ENCODE results near the gene TBL1X.

Gene TBL1X

DNA sequence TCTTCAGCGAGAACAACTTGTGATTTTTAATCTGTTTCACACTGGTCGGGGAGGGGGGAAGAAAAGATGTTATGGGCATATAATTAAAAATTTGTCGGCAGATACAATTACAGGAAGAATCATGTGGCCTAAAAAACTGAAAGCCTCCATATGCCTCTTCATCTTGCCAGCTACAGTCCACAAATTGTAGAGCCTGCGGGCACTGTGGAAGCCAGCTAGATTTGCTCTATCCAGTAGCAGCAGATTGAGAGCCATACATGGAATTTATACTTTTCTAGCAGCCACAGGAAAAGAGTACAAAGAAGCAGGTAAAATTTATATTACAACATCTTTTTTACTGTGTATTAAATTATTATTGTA is 147.3 kb downstream of the TBL1X start:
- Histone ChIP-seq H3K36me3 (ENCODE audit: control insufficient read depth, low read depth, low read length) (no peaks in the 10 kb centered on the region), H3K4me3 (ENCODE audit: low read length) (no peak overlapping the region), H3K27me3 (ENCODE audit: control insufficient read depth, insufficient read depth, low read length) (no peaks in the 10 kb centered on the region), H3K9me3 (ENCODE audit: control insufficient read depth, low read depth, low read length) (no peaks in the 10 kb centered on the region), H3K27ac (ENCODE audit: low read length) (no peak overlapping the region), H3K4me1 (ENCODE audit: control insufficient read depth, low read depth, low read length) (peaks cover 22% of the 10 kb centered on the region), H3K9ac (ENCODE audit: low read length) (no peak overlapping the region)

- no peak overlapping the region for H3K4me3 ChIP-seq (ENCODE audit: low read length)
- peaks cover 22% of the 10 kb centered on the region for H3K4me1 ChIP-seq (ENCODE audit: control insufficient read depth, low read depth, low read length)
- no peaks in the 10 kb centered on the region for H3K9me3 ChIP-seq (ENCODE audit: control insufficient read depth, low read depth, low read length)
- H3K27ac ChIP-seq (ENCODE audit: low read length): no peak overlapping the region
- no peak overlapping the region for H3K9ac ChIP-seq (ENCODE audit: low read length)
- H3K36me3 ChIP-seq (ENCODE audit: control insufficient read depth, low read depth, low read length): no peaks in the 10 kb centered on the region
- H3K27me3 ChIP-seq (ENCODE audit: control insufficient read depth, insufficient read depth, low read length): no peaks in the 10 kb centered on the region
Observed at GRCh38 chrX:9614016-9614415, 149.2 kb downstream of the TBL1X start.

- Histone ChIP-seq H3K9ac (ENCODE audit: low read length) (no peak overlapping the region), H3K36me3 (ENCODE audit: control insufficient read depth, low read depth, low read length) (no peaks in the 10 kb centered on the region), H3K4me1 (ENCODE audit: control insufficient read depth, low read depth, low read length) (peaks cover 17% of the 10 kb centered on the region), H3K9me3 (ENCODE audit: control insufficient read depth, low read depth, low read length) (no peaks in the 10 kb centered on the region), H3K27ac (ENCODE audit: low read length) (no peak overlapping the region), H3K4me3 (ENCODE audit: low read length) (no peak overlapping the region), H3K27me3 (ENCODE audit: control insufficient read depth, insufficient read depth, low read length) (no peaks in the 10 kb centered on the region)
Observed at GRCh38 chrX:9619133-9619532, 154.3 kb downstream of the TBL1X start.

DNA sequence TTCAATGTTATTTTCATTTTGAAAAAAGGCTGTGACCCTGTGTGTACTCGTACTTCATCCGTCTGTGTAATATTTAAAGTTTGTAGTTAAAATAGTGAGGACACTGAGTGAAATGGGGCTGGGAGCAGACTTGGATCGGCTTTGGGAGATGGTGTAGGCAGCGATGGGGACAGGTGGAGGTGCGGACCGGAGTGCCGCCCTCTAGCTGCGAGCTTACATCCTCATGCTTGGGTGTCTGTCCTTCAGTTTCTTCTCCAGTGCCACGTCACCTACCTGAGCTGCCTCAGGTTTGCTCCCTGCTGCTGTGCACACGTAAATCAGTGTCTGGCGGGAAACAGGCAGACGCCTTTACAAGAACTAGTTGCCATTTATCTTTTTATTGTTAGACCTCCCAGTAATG is 154.7 kb downstream of the TBL1X start:
- Histone ChIP-seq H3K9ac (ENCODE audit: low read length) (no peak overlapping the region), H3K4me1 (ENCODE audit: control insufficient read depth, low read depth, low read length) (peaks cover 19% of the 10 kb centered on the region), H3K27me3 (ENCODE audit: control insufficient read depth, insufficient read depth, low read length) (no peaks in the 10 kb centered on the region), H3K9me3 (ENCODE audit: control insufficient read depth, low read depth, low read length) (no peaks in the 10 kb centered on the region), H3K4me3 (ENCODE audit: low read length) (no peak overlapping the region), H3K27ac (ENCODE audit: low read length) (no peak overlapping the region), H3K36me3 (ENCODE audit: control insufficient read depth, low read depth, low read length) (no peaks in the 10 kb centered on the region)

GRCh38 chrX:9622128-9622527 is 157.3 kb downstream of the TBL1X start:
- no peaks in the 10 kb centered on the region for H3K36me3 ChIP-seq (ENCODE audit: control insufficient read depth, low read depth, low read length)
- no peaks in the 10 kb centered on the region for H3K27me3 ChIP-seq (ENCODE audit: control insufficient read depth, insufficient read depth, low read length)
- H3K9ac ChIP-seq (ENCODE audit: low read length): no peak overlapping the region
- no peak overlapping the region for H3K27ac ChIP-seq (ENCODE audit: low read length)
- peaks cover 17% of the 10 kb centered on the region for H3K4me1 ChIP-seq (ENCODE audit: control insufficient read depth, low read depth, low read length)
- no peak overlapping the region for H3K4me3 ChIP-seq (ENCODE audit: low read length)
- no peaks in the 10 kb centered on the region for H3K9me3 ChIP-seq (ENCODE audit: control insufficient read depth, low read depth, low read length)

- Histone ChIP-seq H3K27me3 (ENCODE audit: control insufficient read depth, insufficient read depth, low read length) (no peaks in the 10 kb centered on the region), H3K27ac (ENCODE audit: low read length) (no peak overlapping the region)
Observed at GRCh38 chrX:9626379-9626778, 161.5 kb downstream of the TBL1X start.

DNA sequence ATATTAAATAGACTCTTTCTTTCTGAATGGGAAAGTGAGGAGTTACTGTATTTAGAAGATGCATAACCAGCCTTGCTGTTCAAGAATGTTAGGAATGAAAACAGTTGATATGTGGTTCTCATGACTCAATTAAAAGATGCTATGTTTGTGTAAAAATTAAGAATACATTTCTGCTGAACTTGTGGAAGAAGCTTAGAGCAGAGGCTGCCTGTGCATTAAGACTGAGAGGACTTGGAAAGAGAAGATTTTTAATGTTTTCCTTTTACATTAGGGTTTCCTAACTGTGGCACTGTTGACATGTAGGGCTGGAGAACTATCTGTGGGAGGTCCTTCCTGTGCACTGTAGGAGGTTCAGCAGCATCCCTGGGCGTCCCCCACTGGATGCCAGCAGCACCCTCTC is 163.1 kb downstream of the TBL1X start:
- Histone ChIP-seq H3K9me3 (ENCODE audit: control insufficient read depth, low read depth, low read length) (no peaks in the 10 kb centered on the region), H3K27me3 (ENCODE audit: control insufficient read depth, insufficient read depth, low read length) (no peaks in the 10 kb centered on the region), H3K4me1 (ENCODE audit: control insufficient read depth, low read depth, low read length) (peaks cover 17% of the 10 kb centered on the region), H3K9ac (ENCODE audit: low read length) (no peak overlapping the region), H3K27ac (ENCODE audit: low read length) (no peak overlapping the region), H3K36me3 (ENCODE audit: control insufficient read depth, low read depth, low read length) (no peaks in the 10 kb centered on the region), H3K4me3 (ENCODE audit: low read length) (no peak overlapping the region)

More at GRCh38 chrX:9626379-9626778, 161.5 kb downstream of the TBL1X start:
- Histone ChIP-seq H3K9me3 (ENCODE audit: control insufficient read depth, low read depth, low read length) (no peaks in the 10 kb centered on the region), H3K9ac (ENCODE audit: low read length) (no peak overlapping the region), H3K36me3 (ENCODE audit: control insufficient read depth, low read depth, low read length) (no peaks in the 10 kb centered on the region), H3K4me3 (ENCODE audit: low read length) (no peak overlapping the region), H3K4me1 (ENCODE audit: control insufficient read depth, low read depth, low read length) (peaks cover 17% of the 10 kb centered on the region)

DNA sequence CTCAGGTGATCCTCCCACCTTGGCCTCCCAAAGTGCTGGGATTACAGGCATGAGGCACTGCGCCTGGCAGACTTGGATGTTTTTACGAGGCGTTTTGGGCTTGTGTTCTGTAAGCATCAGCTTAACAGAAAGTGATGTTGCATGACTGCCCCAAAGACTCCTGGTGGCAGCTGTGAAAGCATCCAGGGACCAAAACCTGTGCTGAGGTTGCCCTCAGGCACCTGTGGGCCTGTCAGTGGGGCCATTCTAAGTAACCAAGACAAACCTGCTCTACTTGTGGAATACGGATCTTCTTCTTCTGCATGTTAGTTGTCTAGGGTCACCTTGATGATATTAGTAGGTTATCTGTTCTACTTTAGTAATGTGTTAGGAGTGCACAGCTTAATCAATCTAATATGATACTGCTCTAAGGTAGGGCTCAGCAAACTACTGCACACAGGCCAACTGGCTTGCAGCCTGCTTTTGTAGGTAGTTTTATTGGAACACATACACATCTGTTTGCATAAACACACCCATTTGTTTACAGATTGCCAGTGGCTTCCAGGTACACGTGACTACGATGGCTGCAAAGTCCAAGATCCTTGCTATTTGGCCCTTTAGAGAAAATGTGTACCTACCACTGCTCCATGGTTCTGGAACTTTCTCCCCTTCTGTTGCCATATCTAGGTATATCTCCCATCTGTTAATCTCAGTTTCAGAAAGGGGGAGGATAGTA is 164.1 kb downstream of the TBL1X start:
- Histone ChIP-seq H3K36me3 (ENCODE audit: control insufficient read depth, low read depth, low read length) (no peaks in the 10 kb centered on the region), H3K4me3 (ENCODE audit: low read length) (no peak overlapping the region), H3K4me1 (ENCODE audit: control insufficient read depth, low read depth, low read length) (peaks cover 8% of the 10 kb centered on the region), H3K27me3 (ENCODE audit: control insufficient read depth, insufficient read depth, low read length) (no peaks in the 10 kb centered on the region), H3K9ac (ENCODE audit: low read length) (no peak overlapping the region), H3K9me3 (ENCODE audit: control insufficient read depth, low read depth, low read length) (no peaks in the 10 kb centered on the region), H3K27ac (ENCODE audit: low read length) (no peak overlapping the region)

DNA sequence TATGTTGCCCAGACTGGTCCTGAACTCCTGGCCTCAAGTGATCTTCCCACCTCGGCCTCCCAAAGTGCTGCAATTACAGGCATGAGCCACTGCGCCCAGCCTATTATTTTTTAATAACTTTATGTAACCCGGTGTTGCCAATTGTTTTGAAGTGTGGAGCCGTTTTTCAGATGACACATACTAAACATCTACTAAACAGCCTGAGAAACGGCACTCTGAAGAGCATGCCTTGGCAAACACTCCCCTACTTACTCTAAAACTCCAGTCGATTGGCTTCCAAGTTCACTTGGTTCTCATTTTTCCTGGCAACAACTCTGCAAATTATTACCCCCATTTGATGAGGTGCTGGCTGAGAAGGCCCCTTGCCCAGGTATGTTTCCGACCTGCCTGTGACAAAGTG is 169.7 kb downstream of the TBL1X start:
- no peak overlapping the region for H3K27ac ChIP-seq (ENCODE audit: low read length)
- H3K27me3 ChIP-seq (ENCODE audit: control insufficient read depth, insufficient read depth, low read length): no peaks in the 10 kb centered on the region
- no peaks in the 10 kb centered on the region for H3K36me3 ChIP-seq (ENCODE audit: control insufficient read depth, low read depth, low read length)
- no peak overlapping the region for H3K9ac ChIP-seq (ENCODE audit: low read length)
- no peaks in the 10 kb centered on the region for H3K9me3 ChIP-seq (ENCODE audit: control insufficient read depth, low read depth, low read length)
- H3K4me3 ChIP-seq (ENCODE audit: low read length): no peak overlapping the region
- peaks cover 17% of the 10 kb centered on the region for H3K4me1 ChIP-seq (ENCODE audit: control insufficient read depth, low read depth, low read length)

- H3K9ac ChIP-seq (ENCODE audit: low read length): no peak overlapping the region
- no peaks in the 10 kb centered on the region for H3K36me3 ChIP-seq (ENCODE audit: control insufficient read depth, low read depth, low read length)
- H3K9me3 ChIP-seq (ENCODE audit: control insufficient read depth, low read depth, low read length): no peaks in the 10 kb centered on the region
- no peaks in the 10 kb centered on the region for H3K27me3 ChIP-seq (ENCODE audit: control insufficient read depth, insufficient read depth, low read length)
- peaks cover 17% of the 10 kb centered on the region for H3K4me1 ChIP-seq (ENCODE audit: control insufficient read depth, low read depth, low read length)
- H3K27ac ChIP-seq (ENCODE audit: low read length): no peak overlapping the region
- no peak overlapping the region for H3K4me3 ChIP-seq (ENCODE audit: low read length)
Observed at GRCh38 chrX:9635368-9635767, 170.5 kb downstream of the TBL1X start.

DNA sequence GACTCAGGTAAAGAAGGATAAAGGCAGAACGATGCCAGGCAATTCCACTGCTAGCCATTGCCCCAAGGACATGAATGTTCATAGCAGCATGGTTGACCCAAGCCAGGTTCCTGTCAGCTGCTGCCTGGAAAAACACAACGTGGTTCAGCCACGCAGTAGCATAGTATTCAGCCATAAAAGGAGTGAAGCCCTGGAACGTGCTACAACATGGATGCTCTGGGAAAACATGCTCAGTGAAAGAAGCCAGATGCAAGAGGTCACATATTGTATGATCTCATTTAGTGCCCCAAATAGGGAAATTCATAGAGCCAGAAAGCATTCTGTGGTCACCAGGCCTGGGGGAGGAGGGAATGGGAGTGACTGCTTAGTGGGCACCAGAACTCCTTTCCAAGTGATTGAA is 170.9 kb downstream of the TBL1X start:
- no peaks in the 10 kb centered on the region for H3K27me3 ChIP-seq (ENCODE audit: control insufficient read depth, insufficient read depth, low read length)

DNA sequence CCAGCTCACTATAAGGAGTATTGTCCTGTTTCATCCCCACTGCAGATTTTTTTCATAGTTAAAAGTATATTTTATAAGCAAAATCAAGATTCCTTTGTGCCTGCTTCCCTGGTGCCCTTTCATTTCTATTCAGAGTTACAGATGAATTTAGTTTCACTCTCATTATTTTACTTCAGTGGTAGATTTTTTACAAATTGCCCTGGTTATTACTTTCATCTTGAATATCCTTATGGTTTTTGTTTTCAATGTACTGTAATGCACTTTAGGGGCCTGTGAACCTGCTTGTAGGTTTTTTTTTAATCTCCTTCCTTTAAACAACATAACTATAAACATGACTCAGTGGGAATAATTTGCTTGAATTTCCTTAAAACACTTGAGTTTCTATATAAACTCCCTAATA is 174.0 kb downstream of the TBL1X start:
- Histone ChIP-seq H3K27ac (ENCODE audit: low read length) (no peak overlapping the region), H3K36me3 (ENCODE audit: control insufficient read depth, low read depth, low read length) (no peaks in the 10 kb centered on the region), H3K9ac (ENCODE audit: low read length) (no peak overlapping the region), H3K9me3 (ENCODE audit: control insufficient read depth, low read depth, low read length) (no peaks in the 10 kb centered on the region), H3K4me3 (ENCODE audit: low read length) (no peak overlapping the region), H3K27me3 (ENCODE audit: control insufficient read depth, insufficient read depth, low read length) (no peaks in the 10 kb centered on the region), H3K4me1 (ENCODE audit: control insufficient read depth, low read depth, low read length) (peaks cover 17% of the 10 kb centered on the region)

More for the DNA sequence above, 170.9 kb downstream of the TBL1X start:
- H3K27ac ChIP-seq (ENCODE audit: low read length): no peak overlapping the region
- H3K36me3 ChIP-seq (ENCODE audit: control insufficient read depth, low read depth, low read length): no peaks in the 10 kb centered on the region
- no peak overlapping the region for H3K4me3 ChIP-seq (ENCODE audit: low read length)
- H3K9me3 ChIP-seq (ENCODE audit: control insufficient read depth, low read depth, low read length): no peaks in the 10 kb centered on the region
- no peak overlapping the region for H3K9ac ChIP-seq (ENCODE audit: low read length)
- H3K4me1 ChIP-seq (ENCODE audit: control insufficient read depth, low read depth, low read length): peaks cover 17% of the 10 kb centered on the region
